Stimulated activated CD8-positive, alpha-beta memory T cell treated with anti-CD3 and anti-CD28 coated beads, Interleukin-7, amount 100 ng/mL, for 24 hours (primary cell): ENCODE results near the gene FGFBP2.

Source experiments
- DNase-seq: peaks from one replicate; pipeline ENCODE4 v3.0.0-alpha.2; 2020; ENCODE audit warnings: low read depth

Gene FGFBP2

DNA sequence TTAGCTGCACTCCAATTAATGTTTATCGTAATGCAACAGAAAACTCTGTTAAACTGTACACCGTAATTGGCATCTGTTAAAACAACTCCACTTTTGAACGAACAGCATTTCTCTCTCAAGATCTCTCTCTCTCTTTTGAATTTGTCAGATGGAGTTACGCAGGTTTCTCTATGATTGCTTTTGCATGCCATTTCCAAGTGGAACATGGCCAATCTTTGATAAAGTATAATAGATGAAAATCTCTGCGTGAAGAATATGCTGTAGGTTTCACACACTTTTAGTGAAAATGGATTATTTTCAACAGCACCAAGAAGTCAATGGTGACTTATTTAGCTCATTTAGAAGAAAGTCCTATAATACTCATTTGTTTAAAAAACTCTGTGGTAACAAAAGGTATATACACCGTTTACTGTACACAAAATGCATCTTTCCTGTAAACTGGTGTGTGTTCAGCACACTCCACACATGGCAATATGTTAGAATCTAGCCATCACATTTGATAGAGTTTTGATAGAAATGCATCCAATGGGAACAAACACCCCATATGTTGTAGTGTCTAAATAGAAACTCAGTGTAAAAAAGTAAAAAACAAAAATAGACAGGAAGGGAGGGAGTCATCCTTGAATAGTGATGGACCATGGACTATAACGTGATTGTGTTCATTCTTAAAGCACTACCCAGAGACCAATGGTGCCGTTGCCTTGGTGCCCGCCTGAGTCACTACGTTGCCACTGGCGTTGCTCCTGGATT, 5.8 kb upstream of the FGFBP2 start:
- no peak for DNase-seq

GRCh38 chr4:15965325-15965724, 2.4 kb upstream of the FGFBP2 start:
- no peak for DNase-seq

- DNase-seq, result no peak
These were observed 1.2 kb upstream of the FGFBP2 start for GRCh38 chr4:15964159-15964558.

GRCh38 chr4:15963576-15963975, 601 bp upstream of the FGFBP2 start:
- DNase-seq, result peak; percentile 30

GRCh38 chr4:15961781-15962510, 1.0 kb downstream of the FGFBP2 start:
- DNase-seq, result no peak

DNA sequence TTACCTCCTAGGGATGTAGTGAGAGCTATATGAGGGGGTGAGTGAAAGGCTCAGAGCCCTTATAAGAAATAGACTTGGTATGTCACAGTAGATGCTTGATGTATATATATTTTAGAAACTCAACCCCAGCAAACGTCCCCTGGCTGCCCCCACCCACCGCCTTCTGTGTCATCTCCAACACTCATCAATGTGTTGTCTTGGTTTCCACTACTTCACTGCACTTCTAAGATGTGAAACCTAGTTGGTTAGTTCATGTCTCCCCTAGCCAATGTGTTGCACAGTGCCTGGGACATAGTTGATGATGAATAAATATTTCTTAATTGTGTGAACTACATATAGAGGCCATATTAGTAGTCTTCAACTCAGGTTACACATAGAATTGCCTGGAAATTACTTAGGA, 4.4 kb downstream of the FGFBP2 start:
- DNase-seq, result no peak

- peak; percentile 76 for DNase-seq
These were observed 6.7 kb downstream of the FGFBP2 start for GRCh38 chr4:15956179-15956850.

GRCh38 chr4:15955670-15956069, 7.3 kb downstream of the FGFBP2 start:
- DNase-seq, result no peak

- DNase-seq, result no peak
These were observed 9.3 kb downstream of the FGFBP2 start for GRCh38 chr4:15953625-15954024.

- DNase-seq, result no peak
These were observed 11.2 kb downstream of the FGFBP2 start for GRCh38 chr4:15951781-15952180.

DNA sequence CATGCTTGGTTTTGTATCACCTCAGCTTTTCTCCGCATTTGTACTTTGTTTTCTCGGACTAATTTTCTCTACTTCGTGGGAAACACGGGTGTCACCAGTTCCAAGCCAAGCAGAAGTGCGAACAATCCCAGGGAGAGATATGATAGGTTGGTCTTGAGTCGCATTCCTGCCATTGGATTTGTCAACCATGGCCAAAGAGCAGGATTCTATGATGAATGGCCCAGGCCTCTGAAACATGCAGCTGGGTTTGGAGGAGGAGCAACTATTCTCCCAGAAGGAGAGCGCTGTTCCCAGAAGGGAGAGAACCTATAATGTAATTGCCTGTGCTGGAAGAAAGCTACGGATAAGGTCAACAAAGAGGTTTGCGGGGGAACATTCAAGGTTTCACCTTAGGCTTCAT, 14.1 kb downstream of the FGFBP2 start:
- DNase-seq, result no peak

DNA sequence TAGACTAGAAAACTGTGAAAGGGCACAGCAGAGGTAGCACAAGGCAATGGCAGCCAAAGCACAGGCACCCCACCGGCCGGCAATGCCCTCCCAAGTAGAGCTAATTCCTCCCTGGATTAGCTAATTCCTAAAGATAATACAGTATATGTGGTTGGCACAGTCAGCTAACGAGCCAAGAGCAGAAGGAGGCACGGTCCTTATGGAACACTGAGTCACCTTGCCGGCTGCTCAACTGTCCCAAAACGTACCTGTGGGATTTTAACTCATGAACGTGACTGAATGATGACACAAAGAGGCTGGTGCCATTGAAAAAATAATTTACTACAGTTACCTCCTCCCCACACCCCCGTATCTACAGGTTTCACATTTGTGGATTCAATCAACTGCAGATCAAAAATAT, 15.3 kb downstream of the FGFBP2 start:
- DNase-seq, result no peak

DNA sequence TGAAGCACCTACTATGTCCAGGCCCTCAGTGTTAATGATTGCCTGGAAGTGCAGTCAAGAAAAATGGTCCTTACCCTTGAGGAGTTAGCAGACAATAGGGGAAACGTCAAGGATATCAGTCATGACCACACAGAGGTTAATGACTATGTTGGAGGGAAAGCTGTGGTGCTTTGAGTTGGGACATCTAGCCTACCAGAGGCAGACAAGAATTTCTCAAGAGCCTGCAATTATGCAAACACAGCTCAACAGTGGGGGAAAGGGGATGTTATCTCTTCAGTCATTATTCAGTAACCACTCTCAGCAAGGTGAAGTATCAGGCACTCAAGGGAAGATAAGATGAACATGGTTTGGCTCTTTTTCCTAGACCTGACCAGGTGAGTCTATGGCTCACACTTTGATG, 17.5 kb downstream of the FGFBP2 start:
- DNase-seq, result no peak

- DNase-seq, result no peak
These were observed 18.1 kb downstream of the FGFBP2 start for GRCh38 chr4:15944895-15945294.

DNA sequence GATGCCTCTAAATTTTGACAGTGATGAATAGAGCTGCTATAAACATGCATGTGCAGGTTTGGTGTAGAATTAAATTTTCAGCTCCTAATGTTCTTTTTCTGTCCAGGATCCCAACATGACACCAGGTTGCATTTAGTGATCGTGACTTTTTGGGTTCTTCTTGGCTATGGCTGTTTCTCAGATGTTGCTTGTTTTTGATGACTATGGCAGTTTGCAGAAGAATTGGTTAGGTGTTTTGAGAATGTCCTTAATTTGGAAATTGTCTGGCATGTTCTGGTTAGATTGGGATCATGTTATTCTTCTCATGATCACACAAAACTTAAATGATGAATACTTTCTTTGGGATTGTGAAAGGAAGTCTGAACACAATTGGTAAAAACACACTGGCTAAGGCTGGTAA, 20.7 kb downstream of the FGFBP2 start:
- DNase-seq, result no peak

- DNase-seq, result no peak
These were observed 24.3 kb downstream of the FGFBP2 start, which contains the start of gene FGFBP1 for GRCh38 chr4:15938640-15939039. FGFBP1 (minus strand) TSS chr4:15938740; CDS start chr4:15936632, 2,108 bp downstream.

GRCh38 chr4:15938182-15938581, 24.8 kb downstream of the FGFBP2 start:
- DNase-seq, result no peak

DNA sequence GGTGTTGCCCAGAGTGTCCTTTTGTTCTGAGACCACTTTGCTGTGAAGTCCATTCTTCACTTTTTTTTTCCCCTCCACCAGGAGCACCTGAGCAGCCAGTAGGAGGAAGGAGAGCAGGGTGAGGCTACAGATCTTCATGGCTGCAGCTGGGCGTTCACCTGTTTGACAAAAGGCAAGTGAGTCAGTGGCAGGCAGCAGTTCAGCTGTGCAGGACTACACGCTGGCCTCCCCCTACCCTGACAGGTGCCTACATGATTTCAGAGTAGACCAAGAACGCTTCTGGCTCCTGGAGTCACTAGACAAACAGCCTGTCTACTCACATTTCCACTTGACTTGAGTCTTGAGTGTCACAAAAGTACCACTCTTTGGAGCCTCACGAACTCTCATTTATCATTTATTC, 26.5 kb downstream of the FGFBP2 start:
- no peak for DNase-seq

DNA sequence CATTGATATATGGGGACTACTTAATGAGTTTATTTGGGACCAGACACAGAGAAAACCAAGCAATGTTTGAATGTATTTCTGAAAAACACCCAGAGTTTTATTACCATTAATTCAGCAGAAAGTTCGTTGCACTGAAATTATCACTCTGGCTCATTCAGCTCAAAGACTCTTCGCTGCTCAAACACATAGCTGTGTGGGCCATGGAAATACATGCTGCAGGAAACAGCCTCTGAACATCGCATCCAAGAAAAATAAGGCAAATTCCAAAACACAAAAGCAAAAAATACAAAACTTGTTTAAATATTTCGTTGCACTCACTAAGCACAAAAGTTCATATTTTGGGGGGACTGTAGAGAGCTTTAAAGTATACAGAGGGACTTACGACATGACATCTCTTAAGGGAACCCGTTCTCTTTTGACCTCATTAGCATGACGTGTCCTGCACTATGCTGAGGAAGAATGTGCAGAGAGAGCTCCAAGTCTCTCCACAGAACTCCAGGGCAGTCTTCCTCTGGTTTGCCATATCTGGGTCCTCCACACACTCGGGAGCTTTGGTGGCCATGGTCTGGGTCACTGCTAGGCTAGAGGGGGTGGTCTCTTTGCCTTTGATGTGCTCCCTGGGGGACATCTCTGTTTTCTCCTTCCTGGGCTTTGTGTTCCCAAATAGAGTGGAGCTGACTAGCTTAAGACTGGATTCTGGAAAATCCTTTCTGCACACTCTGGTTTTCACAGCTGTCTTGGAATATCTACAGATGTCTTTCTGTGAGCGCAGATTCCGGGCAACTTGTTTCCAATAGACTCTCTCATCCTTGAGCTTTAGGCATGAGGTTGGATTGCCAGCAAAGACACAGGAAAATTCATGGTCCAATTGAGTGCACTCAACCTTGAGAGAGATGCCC, 27.2 kb downstream of the FGFBP2 start:
- DNase-seq, result no peak

- DNase-seq, result no peak
These were observed 28.7 kb downstream of the FGFBP2 start for GRCh38 chr4:15934259-15934658.

GRCh38 chr4:15931451-15932210, 31.3 kb downstream of the FGFBP2 start:
- no peak for DNase-seq
